Activated T-cell treated with anti-CD3 and anti-CD28 coated beads, Interleukin-2, amount 50 U/mL, for 24 hours (primary cell): ENCODE measurements around the gene MOCOS.

Source experiments
- DNase-seq: peaks from one replicate; pipeline ENCODE4 v3.0.0-alpha.2; 2020
- H3K27ac Mint-ChIP-seq: 2 replicates; pipeline ENCODE4 v1.8.0; 2020; ENCODE audit warnings: mild to moderate bottlenecking, mixed read lengths
- H3K27me3 Mint-ChIP-seq: 2 replicates; pipeline ENCODE4 v1.8.0; 2020; ENCODE audit warnings: mixed read lengths
- H3K36me3 Mint-ChIP-seq: 2 replicates; pipeline ENCODE4 v1.8.0; 2020; ENCODE audit warnings: low read depth, mixed read lengths
- H3K4me1 Mint-ChIP-seq: 2 replicates; pipeline ENCODE4 v1.8.0; 2020; ENCODE audit warnings: low read depth, mixed read lengths
- H3K4me3 Mint-ChIP-seq: 2 replicates; pipeline ENCODE4 v1.8.0; 2020; ENCODE audit warnings: mild to moderate bottlenecking, moderate library complexity, mixed read lengths
- H3K9me3 Mint-ChIP-seq: 2 replicates; pipeline ENCODE4 v1.8.0; 2020; ENCODE audit warnings: mixed read lengths

Gene MOCOS

GRCh38 chr18:36187193-36187825 lies at the start of gene MOCOS:
TSS of gene MOCOS (plus strand) at chr18:36187497. CDS start at chr18:36187540, 43 bp downstream.
- Mint-ChIP-seq H3K27ac (no peak within 1 kb of the TSS), H3K4me3 (peak within 1 kb of the TSS; percentile 78), H3K4me1 (peaks cover 15% of the 10 kb centered on the region), H3K36me3 (no peaks in the 10 kb centered on the region), H3K27me3 (peaks cover 42% of the 10 kb centered on the region), H3K9me3 (no peaks in the 10 kb centered on the region)
- peak; percentile 68 for DNase-seq

GRCh38 chr18:36139245-36139644 lies 48.1 kb upstream of the MOCOS start:
- Mint-ChIP-seq H3K4me3 (no peak overlapping the region), H3K27ac (no peak overlapping the region), H3K4me1 (peaks cover 22% of the 10 kb centered on the region), H3K27me3 (no peaks in the 10 kb centered on the region), H3K36me3 (peaks cover 92% of the 10 kb centered on the region), H3K9me3 (no peaks in the 10 kb centered on the region)
- DNase-seq = no peak

GRCh38 chr18:36141576-36141975 lies 45.7 kb upstream of the MOCOS start:
- Mint-ChIP-seq H3K4me1 (peaks cover 12% of the 10 kb centered on the region), H3K9me3 (no peaks in the 10 kb centered on the region), H3K27ac (peak overlapping the region; percentile 63), H3K36me3 (peaks cover 95% of the 10 kb centered on the region), H3K4me3 (no peak overlapping the region), H3K27me3 (no peaks in the 10 kb centered on the region)
- no peak for DNase-seq

- DNase-seq = no peak
- H3K36me3 Mint-ChIP-seq = peaks cover 94% of the 10 kb centered on the region
- no peak overlapping the region for H3K4me3 Mint-ChIP-seq
- no peaks in the 10 kb centered on the region for H3K9me3 Mint-ChIP-seq
- peaks cover 10% of the 10 kb centered on the region for H3K4me1 Mint-ChIP-seq
- H3K27ac Mint-ChIP-seq = no peak overlapping the region
- no peaks in the 10 kb centered on the region for H3K27me3 Mint-ChIP-seq
These were observed 44.5 kb upstream of the MOCOS start for GRCh38 chr18:36142751-36143150.

GRCh38 chr18:36143391-36143790 lies 43.9 kb upstream of the MOCOS start:
- peaks cover 94% of the 10 kb centered on the region for H3K36me3 Mint-ChIP-seq

GRCh38 chr18:36149514-36150289 lies 37.6 kb upstream of the MOCOS start:
- H3K4me1 Mint-ChIP-seq = peaks cover 11% of the 10 kb centered on the region
- peaks cover 98% of the 10 kb centered on the region for H3K36me3 Mint-ChIP-seq
- no peak for DNase-seq
- no peaks in the 10 kb centered on the region for H3K9me3 Mint-ChIP-seq
- no peak overlapping the region for H3K4me3 Mint-ChIP-seq
- H3K27ac Mint-ChIP-seq = peak overlapping the region; percentile 47
- H3K27me3 Mint-ChIP-seq = no peaks in the 10 kb centered on the region

More at GRCh38 chr18:36143391-36143790, 43.9 kb upstream of the MOCOS start:
- Mint-ChIP-seq H3K4me1 (peaks cover 10% of the 10 kb centered on the region), H3K27ac (no peak overlapping the region), H3K27me3 (no peaks in the 10 kb centered on the region), H3K9me3 (no peaks in the 10 kb centered on the region), H3K4me3 (no peak overlapping the region)
- no peak for DNase-seq

- H3K27me3 Mint-ChIP-seq = no peaks in the 10 kb centered on the region
- peaks cover 97% of the 10 kb centered on the region for H3K36me3 Mint-ChIP-seq
- no peak overlapping the region for H3K4me3 Mint-ChIP-seq
- no peak overlapping the region for H3K27ac Mint-ChIP-seq
- no peak for DNase-seq
- no peaks in the 10 kb centered on the region for H3K9me3 Mint-ChIP-seq
- H3K4me1 Mint-ChIP-seq = peaks cover 22% of the 10 kb centered on the region
These were observed 34.5 kb upstream of the MOCOS start for GRCh38 chr18:36152781-36153180.

GRCh38 chr18:36153203-36153602 lies 34.1 kb upstream of the MOCOS start:
- no peak overlapping the region for H3K4me3 Mint-ChIP-seq
- no peaks in the 10 kb centered on the region for H3K9me3 Mint-ChIP-seq
- no peak for DNase-seq
- no peaks in the 10 kb centered on the region for H3K27me3 Mint-ChIP-seq
- H3K4me1 Mint-ChIP-seq = peaks cover 25% of the 10 kb centered on the region
- peak overlapping the region; percentile 44 for H3K27ac Mint-ChIP-seq
- peaks cover 97% of the 10 kb centered on the region for H3K36me3 Mint-ChIP-seq

- H3K4me1 Mint-ChIP-seq = peaks cover 27% of the 10 kb centered on the region
- H3K27ac Mint-ChIP-seq = no peak overlapping the region
- no peak for DNase-seq
These were observed 33.5 kb upstream of the MOCOS start for GRCh38 chr18:36153771-36154170.

GRCh38 chr18:36155851-36156757 lies 31.2 kb upstream of the MOCOS start:
- Mint-ChIP-seq H3K4me1 (peaks cover 32% of the 10 kb centered on the region), H3K36me3 (peaks cover 96% of the 10 kb centered on the region), H3K4me3 (no peak overlapping the region), H3K27ac (peak overlapping the region; percentile 27), H3K27me3 (no peaks in the 10 kb centered on the region), H3K9me3 (no peaks in the 10 kb centered on the region)
- DNase-seq = no peak

More at GRCh38 chr18:36153771-36154170, 33.5 kb upstream of the MOCOS start:
- Mint-ChIP-seq H3K4me3 (no peak overlapping the region), H3K36me3 (peaks cover 97% of the 10 kb centered on the region), H3K27me3 (no peaks in the 10 kb centered on the region), H3K9me3 (no peaks in the 10 kb centered on the region)

- H3K27ac Mint-ChIP-seq = peak overlapping the region; percentile 63
- no peak for DNase-seq
These were observed 29.9 kb upstream of the MOCOS start for GRCh38 chr18:36157441-36157840.

GRCh38 chr18:36158266-36158867 lies 28.9 kb upstream of the MOCOS start:
- DNase-seq = no peak
- peaks cover 96% of the 10 kb centered on the region for H3K36me3 Mint-ChIP-seq

More at GRCh38 chr18:36157441-36157840, 29.9 kb upstream of the MOCOS start:
- no peaks in the 10 kb centered on the region for H3K9me3 Mint-ChIP-seq
- H3K4me3 Mint-ChIP-seq = no peak overlapping the region
- H3K27me3 Mint-ChIP-seq = no peaks in the 10 kb centered on the region
- peaks cover 96% of the 10 kb centered on the region for H3K36me3 Mint-ChIP-seq
- peaks cover 37% of the 10 kb centered on the region for H3K4me1 Mint-ChIP-seq

GRCh38 chr18:36160959-36161371 lies 26.3 kb upstream of the MOCOS start:
- Mint-ChIP-seq H3K27ac (peak overlapping the region; percentile 57), H3K4me3 (no peak overlapping the region)

More at GRCh38 chr18:36158266-36158867, 28.9 kb upstream of the MOCOS start:
- peaks cover 33% of the 10 kb centered on the region for H3K4me1 Mint-ChIP-seq
- H3K9me3 Mint-ChIP-seq = no peaks in the 10 kb centered on the region
- no peak overlapping the region for H3K4me3 Mint-ChIP-seq
- H3K27ac Mint-ChIP-seq = peak overlapping the region; percentile 74
- no peaks in the 10 kb centered on the region for H3K27me3 Mint-ChIP-seq

GRCh38 chr18:36162981-36163380 lies 24.3 kb upstream of the MOCOS start:
- peaks cover 20% of the 10 kb centered on the region for H3K4me1 Mint-ChIP-seq
- no peak overlapping the region for H3K27ac Mint-ChIP-seq
- DNase-seq = no peak
- peaks cover 91% of the 10 kb centered on the region for H3K36me3 Mint-ChIP-seq
- no peaks in the 10 kb centered on the region for H3K27me3 Mint-ChIP-seq
- no peaks in the 10 kb centered on the region for H3K9me3 Mint-ChIP-seq
- H3K4me3 Mint-ChIP-seq = no peak overlapping the region

More at GRCh38 chr18:36160959-36161371, 26.3 kb upstream of the MOCOS start:
- Mint-ChIP-seq H3K4me1 (peaks cover 28% of the 10 kb centered on the region), H3K27me3 (no peaks in the 10 kb centered on the region), H3K36me3 (peaks cover 97% of the 10 kb centered on the region), H3K9me3 (no peaks in the 10 kb centered on the region)
- DNase-seq = no peak
